ENCODE results near the gene LINS1.

DNA sequence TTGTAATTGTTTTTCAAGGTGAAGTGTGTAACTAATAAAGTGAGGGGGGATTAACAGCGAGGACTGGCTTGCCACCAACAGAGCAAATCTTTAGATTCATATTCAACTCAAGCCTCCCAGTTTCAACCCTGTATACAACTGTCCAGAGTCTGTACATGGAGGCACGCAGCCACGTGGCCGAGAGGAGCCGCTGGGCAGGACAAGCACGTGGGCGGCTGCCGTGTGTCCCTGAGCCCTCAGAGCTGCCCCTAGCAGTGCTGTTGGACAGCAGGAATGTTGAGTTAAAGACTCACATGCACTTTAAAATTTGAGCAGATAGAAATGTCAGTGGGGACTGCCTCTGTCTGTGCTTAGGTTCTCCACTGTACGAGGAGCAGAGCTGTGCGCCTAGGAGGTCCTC lies 29.8 kb upstream of the LINS1 start:
- TF ChIP-seq, protein P1, sequence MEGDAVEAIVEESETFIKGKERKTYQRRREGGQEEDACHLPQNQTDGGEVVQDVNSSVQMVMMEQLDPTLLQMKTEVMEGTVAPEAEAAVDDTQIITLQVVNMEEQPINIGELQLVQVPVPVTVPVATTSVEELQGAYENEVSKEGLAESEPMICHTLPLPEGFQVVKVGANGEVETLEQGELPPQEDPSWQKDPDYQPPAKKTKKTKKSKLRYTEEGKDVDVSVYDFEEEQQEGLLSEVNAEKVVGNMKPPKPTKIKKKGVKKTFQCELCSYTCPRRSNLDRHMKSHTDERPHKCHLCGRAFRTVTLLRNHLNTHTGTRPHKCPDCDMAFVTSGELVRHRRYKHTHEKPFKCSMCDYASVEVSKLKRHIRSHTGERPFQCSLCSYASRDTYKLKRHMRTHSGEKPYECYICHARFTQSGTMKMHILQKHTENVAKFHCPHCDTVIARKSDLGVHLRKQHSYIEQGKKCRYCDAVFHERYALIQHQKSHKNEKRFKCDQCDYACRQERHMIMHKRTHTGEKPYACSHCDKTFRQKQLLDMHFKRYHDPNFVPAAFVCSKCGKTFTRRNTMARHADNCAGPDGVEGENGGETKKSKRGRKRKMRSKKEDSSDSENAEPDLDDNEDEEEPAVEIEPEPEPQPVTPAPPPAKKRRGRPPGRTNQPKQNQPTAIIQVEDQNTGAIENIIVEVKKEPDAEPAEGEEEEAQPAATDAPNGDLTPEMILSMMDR (IDR thresholded peaks at IDR 0.05) = no peak
- TF ChIP-seq POLR2AphosphoS5 (IDR thresholded peaks at IDR 0.05; ENCODE audit: low read depth, low read length) = no peak
- no peak for TF ChIP-seq REST (IDR thresholded peaks at IDR 0.05; ENCODE audit: insufficient read depth in 1 of 2, low read depth in 2 of 2, low read length in 1 of 2)
